ENCODE measurements around the gene CREG2. TPM values are rescaled to one million over a fixed set of nuclear protein-coding genes. Genes with fewer than 3 reads are reported as not detected.

The CREG2 gene
- total RNA-seq, 4 donors from 2014 or later = 0.38 to 2.5 (median 1.3) TPM

DNA sequence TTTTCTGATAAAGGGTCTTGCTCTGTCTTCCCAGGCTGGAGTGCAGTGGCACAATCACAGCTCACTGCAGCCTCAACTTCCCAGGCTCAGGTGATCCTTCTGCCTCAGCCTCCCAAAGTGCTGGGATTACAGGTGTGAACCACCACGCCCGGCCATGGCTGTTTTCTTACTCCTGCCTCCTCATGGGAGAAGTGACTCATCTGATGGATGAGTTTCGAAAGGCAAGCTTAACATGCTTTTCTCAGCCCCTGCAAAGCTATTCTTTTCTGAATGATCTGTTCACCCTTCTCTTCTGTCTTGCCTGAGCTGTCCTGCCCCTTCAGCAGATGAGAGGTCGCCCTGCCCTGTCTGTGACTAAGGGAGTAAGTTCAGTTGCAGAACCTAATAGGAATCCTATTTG lies 929 bp upstream of the CREG2 start:
- DNase-seq = no peak
- Histone ChIP-seq H3K4me3 (no peak overlapping the region), H3K36me3 (no peaks in the 10 kb centered on the region), H3K4me1 (peaks cover 9 to 31% (median 11%) of the 10 kb centered on the region in 3 donors), H3K9me3 (no peaks in the 10 kb centered on the region), H3K27me3 (peaks cover 0 to 63% (median 3%) of the 10 kb centered on the region in 4 donors), H3K27ac (no peak overlapping the region)
- intact Hi-C loops (cut with DNase I) = no loop called here
- TF ChIP-seq, protein P1, sequence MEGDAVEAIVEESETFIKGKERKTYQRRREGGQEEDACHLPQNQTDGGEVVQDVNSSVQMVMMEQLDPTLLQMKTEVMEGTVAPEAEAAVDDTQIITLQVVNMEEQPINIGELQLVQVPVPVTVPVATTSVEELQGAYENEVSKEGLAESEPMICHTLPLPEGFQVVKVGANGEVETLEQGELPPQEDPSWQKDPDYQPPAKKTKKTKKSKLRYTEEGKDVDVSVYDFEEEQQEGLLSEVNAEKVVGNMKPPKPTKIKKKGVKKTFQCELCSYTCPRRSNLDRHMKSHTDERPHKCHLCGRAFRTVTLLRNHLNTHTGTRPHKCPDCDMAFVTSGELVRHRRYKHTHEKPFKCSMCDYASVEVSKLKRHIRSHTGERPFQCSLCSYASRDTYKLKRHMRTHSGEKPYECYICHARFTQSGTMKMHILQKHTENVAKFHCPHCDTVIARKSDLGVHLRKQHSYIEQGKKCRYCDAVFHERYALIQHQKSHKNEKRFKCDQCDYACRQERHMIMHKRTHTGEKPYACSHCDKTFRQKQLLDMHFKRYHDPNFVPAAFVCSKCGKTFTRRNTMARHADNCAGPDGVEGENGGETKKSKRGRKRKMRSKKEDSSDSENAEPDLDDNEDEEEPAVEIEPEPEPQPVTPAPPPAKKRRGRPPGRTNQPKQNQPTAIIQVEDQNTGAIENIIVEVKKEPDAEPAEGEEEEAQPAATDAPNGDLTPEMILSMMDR (IDR thresholded peaks at IDR 0.05) = no peak
- no peak for TF ChIP-seq POLR2A (IDR thresholded peaks at IDR 0.05)
- 14 to 37% methylated on average over 3 to 4 of the region's 4 CpGs for WGBS, 2 donors

DNA sequence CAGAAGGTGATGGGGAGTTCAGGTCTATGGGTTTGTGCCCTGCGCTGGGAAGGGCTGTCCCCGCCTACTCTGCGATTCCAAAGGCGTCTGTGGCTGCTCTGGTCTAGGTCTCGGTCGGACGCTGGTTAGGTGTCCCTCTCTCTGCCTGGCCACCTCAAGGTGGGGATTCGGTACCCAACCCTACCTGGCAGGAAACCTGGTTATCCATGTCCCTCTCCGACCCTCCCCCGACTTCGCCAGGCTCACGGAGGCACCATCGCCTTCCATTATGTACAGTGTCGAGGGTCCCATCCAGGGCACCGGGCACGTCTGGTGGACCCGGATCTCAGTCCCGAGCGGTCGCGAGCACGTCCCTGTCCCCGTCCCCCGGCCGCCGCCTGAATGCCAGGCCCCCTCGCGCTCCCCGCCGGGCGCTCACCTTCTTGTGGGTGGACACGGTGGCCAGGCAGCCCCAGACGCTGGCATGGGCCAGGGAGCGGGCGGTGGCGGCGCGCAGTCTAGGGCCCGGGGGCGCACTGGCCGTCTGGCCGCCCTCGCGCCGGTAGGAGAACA lies 628 bp downstream of the CREG2 start:
- no peak for DNase-seq
- Histone ChIP-seq H3K4me3 (peak overlapping the region; percentile 40 to 73 (median 54)), H3K36me3 (no peaks in the 10 kb centered on the region), H3K27ac (peak overlapping the region in 1 of 4 donors; percentile 4), H3K9me3 (no peaks in the 10 kb centered on the region), H3K27me3 (peaks cover 0 to 66% (median 3%) of the 10 kb centered on the region in 4 donors), H3K4me1 (peaks cover 9 to 31% (median 11%) of the 10 kb centered on the region in 3 donors)
- intact Hi-C loops (cut with DNase I) = no loop called here
- no peak for TF ChIP-seq POLR2A (IDR thresholded peaks at IDR 0.05)
- TF ChIP-seq, protein P1 (IDR thresholded peaks at IDR 0.05) = no peak
- 8 to 21% methylated on average over 2 to 5 of the region's 45 CpGs for WGBS, 2 donors

DNA sequence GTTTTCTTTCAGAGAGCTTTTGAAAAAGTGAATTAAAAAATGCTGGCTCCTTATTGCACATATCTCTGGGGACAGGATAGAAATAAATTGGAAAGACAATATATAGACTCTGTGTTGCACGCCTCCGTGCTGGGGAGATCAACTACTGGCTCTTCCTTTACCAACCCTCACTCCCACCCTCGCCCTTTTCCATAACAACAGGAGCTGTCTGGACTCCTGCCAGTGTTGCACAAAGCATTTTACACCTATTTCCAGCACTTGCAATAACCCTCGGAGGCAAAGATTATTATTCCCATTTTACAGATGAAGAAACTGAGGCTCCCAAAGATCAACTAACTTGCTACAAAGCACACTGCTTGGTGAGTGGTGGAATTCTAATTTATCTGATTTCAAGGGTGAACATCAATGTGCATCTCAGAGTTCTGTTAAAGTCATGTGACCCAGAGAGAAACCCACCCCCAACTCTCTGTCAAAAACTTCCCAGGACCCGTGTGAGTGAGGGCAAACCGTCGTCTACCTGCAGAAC lies 4.2 kb downstream of the CREG2 start:
- peaks cover 0 to 49% (median 3%) of the 10 kb centered on the region in 4 donors for H3K27me3 ChIP-seq
- H3K36me3 ChIP-seq = no peaks in the 10 kb centered on the region
- peaks cover 9 to 32% (median 17%) of the 10 kb centered on the region in 3 donors for H3K4me1 ChIP-seq
- 70 to 74% methylated on average over 7 of the region's 7 CpGs for WGBS, 2 donors
- no peak for DNase-seq
- H3K27ac ChIP-seq = no peak overlapping the region
- TF ChIP-seq POLR2A (IDR thresholded peaks at IDR 0.05) = no peak
- TF ChIP-seq, protein P1 (IDR thresholded peaks at IDR 0.05) = no peak
- H3K9me3 ChIP-seq = no peaks in the 10 kb centered on the region
- H3K4me3 ChIP-seq = no peak overlapping the region
- intact Hi-C loops (cut with DNase I) = no loop called here

DNA sequence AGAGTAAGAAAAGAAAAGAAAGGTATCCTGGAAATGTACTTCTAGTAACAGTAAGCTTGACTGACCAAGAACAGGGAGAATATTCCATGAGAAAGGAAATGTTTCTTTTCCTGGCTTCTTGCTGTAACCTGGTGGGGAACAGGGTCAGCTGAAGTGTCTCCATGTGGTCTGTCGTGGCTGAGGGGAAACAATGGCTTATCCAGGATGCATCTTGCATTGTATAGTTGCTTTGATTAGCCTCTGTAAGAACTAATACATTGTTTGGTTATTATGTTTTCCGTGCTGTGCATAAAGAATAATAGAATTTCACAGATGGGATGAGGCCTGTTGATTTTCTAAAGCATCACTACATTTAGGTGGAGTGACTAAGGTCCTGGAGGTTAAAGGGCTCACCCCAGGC lies 4.9 kb downstream of the CREG2 start:
- no peak for DNase-seq
- H3K4me3 ChIP-seq = no peak overlapping the region
- WGBS, 2 donors = 81 to 92% methylated on average over 2 of the region's 2 CpGs
- H3K4me1 ChIP-seq = peaks cover 9 to 25% (median 11%) of the 10 kb centered on the region in 3 donors
- H3K36me3 ChIP-seq = no peaks in the 10 kb centered on the region
- peaks cover 0 to 43% (median 3%) of the 10 kb centered on the region in 4 donors for H3K27me3 ChIP-seq
- no peak for TF ChIP-seq POLR2A (IDR thresholded peaks at IDR 0.05)
- TF ChIP-seq, protein P1 (IDR thresholded peaks at IDR 0.05) = no peak
- H3K27ac ChIP-seq = no peak overlapping the region
- intact Hi-C loops (cut with DNase I) = no loop called here
- no peaks in the 10 kb centered on the region for H3K9me3 ChIP-seq

DNA sequence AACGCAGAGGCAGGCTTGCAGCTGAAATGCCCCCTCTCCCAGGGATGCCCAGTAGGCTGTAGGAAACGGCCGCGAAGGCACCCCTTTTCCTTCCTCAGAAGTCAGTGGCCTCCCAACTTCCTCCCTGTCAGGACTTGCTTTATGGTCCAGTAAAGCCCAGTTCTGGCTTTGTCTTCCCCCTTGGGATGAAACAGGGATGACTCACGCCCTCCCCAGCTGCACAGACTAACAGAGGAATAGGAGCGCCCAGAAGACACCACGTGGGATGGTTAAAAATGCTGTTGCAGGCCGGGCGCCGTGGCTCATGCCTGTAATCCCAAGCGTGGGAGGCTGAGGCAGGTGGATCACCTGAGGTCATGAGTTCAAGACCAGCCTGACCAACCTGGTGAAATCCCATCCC lies 6.9 kb downstream of the CREG2 start:
- WGBS, 2 donors = 30 to 32% methylated on average over 4 to 10 of the region's 11 CpGs
- TF ChIP-seq, protein P1 (IDR thresholded peaks at IDR 0.05) = no peak
- TF ChIP-seq POLR2A (IDR thresholded peaks at IDR 0.05) = no peak
- H3K27ac ChIP-seq = no peak overlapping the region
- H3K4me3 ChIP-seq = no peak overlapping the region
- no peak for DNase-seq
- no peaks in the 10 kb centered on the region for H3K36me3 ChIP-seq
- peaks cover 0 to 23% (median 0%) of the 10 kb centered on the region in 4 donors for H3K27me3 ChIP-seq
- H3K4me1 ChIP-seq = peaks cover 0 to 13% (median 7%) of the 10 kb centered on the region in 3 donors
- no peaks in the 10 kb centered on the region for H3K9me3 ChIP-seq
- intact Hi-C loops (cut with DNase I) = no loop called here

Data from esophagus squamous epithelium (tissue), 5 donors.